ENCODE measurements around the gene AGAP3.

AGAP3 gene

GRCh38 chr7:151167197-151167961 is 81.1 kb downstream of the AGAP3 start, which contains the start of gene GBX1:
Gene GBX1 (minus strand): TSS chr7:151167694. CDS start chr7:151167548, 146 bp downstream.
- DNase-seq (ENCODE audit: low spot score): no peak

GRCh38 chr7:151168003-151168786 is 81.9 kb downstream of the AGAP3 start:
- DNase-seq (ENCODE audit: low spot score): peak; percentile 51

DNA sequence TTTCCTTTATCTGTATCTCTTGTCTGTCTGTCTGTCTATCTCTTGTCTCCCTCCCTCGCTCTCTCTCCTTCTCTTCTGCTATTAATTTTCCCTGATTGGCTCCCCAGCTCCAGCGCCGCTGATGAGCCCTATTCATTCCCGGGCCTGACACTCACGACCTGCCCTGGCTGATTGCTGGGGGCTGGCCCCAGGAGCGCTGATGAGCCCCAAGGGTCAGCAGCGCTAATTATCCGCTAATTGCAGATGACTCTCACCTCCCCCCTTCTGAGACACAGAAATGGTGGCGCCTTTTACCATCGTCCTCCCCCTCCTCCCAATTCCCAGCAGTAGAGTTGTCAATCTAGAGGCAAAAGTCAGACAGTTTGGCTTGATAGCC is 82.5 kb downstream of the AGAP3 start:
- DNase-seq (ENCODE audit: low spot score): no peak

DNA sequence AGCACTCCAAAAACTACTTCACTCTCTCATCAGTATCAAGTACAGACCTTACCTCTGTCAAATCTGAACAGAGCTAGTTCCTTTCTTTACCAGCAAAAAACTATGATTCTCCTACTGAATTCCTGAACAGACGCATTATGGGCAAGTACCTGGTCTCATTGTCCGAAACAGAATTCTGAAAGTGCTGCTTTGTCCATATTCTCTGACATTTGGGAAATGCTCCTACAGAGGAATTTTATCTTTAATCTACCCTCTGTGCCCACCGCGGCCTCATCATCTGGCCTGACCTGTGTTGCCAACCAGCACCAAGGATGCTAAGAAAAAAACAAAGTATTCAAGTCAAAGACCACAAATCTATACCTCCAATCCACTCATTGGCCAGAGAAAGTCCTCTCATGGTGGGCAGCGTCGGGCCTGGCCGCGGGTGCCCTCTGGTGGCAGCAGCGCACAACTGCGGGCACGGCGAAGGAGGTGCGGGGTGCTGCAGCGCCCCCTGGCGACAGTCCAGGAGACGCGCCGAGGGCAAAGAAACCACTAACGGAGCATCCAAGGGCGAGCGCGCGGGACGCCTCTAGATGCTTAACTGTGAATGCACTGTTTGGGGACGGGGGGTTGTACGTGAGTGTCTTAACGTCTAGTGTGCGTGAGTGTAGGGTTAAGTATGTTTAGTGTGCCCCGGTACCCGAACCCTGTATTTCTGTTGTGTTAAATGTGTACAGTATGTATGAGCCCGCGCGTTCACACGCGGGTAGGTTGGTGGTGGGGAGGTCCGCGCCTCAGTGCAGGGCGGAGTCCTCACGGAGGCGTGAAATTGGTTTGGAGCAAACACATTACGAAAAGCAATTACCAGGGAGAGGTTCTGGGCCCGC is 86.2 kb downstream of the AGAP3 start:
- DNase-seq (ENCODE audit: low spot score): peak; percentile 73

DNA sequence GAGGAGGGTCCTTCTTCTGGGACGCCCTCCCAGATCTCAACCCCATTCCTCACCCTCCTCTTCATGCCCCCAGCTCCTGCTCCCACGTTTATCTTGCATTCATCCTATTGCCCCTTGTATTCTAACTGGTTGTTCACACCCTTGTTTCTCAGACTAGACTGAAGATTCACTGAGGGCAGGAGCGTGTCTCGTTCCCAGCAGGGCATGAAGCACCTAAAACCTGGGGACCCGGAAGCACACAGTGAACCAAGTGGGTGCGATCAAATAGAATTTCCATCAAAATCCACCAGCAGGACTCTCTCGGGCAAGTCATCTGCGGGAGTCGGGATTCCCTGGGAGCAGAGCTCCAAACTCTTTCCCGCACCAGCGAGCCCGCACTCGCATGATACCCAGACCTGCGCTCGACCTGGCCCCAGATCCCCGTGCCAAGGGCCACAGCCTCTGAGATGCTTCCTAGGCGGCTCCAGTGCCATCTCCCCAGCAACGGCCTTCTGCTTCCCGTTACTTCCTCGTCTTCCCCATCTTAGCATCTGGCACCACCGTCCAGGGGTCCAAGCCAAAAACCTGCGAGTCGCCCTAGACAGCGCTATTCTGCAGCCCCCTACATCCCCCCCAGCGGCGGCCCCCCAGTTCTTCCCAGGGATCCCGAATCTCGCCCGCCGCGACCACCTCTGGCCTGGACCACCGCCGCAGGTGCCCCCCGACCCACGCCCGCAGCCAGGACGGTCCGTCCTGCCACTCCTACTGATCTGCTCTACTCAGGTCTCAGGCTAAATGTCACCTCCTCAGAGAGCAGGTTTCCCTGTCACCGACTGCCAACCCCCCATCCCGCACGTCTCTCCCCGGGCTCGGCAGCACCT is 87.3 kb downstream of the AGAP3 start:
- no peak for DNase-seq (ENCODE audit: low spot score)

- DNase-seq (ENCODE audit: low spot score): no peak
Observed at GRCh38 chr7:151174246-151175046, 88.2 kb downstream of the AGAP3 start.

DNA sequence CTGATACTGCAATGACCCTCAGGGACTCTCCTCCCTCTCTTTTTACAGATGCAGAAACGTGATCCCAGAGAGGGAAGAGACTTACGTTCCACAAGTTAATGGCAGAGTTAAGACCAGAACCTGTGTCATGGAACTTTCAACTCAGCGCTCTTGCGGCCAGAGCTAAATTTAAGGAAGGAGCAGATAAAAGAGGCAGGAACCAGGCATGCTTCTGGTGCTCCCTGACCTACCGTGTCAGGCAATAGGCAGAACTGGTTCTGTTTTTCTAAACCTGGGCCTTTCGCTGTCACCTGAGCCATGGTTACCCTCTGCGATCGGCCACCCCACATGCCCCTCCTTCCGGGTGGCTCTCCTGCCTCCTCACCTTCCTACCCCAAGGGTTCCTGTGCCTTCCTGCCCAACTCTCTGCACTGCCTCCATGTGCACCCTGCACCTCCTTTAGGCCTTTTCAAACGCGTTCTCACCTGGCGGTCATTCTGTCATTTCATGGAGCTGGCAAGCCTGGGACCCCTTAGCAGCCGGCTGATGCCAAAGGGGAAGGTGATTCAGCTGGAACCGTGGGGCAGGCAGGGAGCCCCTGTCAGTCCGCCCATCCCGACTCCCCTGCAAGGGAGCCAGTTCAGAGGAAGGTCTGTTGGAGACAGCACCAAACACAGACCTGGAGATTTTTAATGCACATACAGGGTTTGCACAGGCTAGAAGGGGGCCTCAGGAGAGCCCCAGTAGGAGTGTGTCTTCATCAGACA is 88.9 kb downstream of the AGAP3 start:
- no peak for DNase-seq (ENCODE audit: low spot score)

DNA sequence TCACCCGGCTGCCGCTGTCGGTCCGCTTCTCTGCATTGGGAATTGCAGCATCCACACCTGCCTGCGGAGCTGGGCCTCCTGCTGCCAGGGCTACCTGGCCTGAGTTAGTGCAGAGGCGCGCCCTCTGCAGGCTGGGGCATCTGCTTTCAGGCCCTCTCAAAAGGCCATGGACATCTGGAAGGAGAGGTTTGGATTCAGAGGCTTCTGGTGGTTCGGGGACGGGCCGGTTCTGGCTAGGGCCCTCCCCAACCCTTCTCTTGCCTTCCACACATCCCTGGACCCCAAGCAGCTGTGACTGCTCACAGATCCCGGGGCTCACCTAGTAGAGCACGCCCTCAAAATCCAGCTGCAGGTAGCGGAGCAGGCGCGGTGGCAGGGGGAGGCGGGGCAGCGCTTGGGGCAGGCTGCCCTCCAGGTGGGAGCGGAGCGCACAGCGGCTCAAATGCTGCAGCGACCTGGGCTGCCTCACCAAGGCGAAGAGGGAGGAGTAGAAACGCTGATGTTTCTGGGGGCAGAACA is 89.6 kb downstream of the AGAP3 start:
- DNase-seq (ENCODE audit: low spot score): no peak

GRCh38 chr7:151176401-151176800 is 90.1 kb downstream of the AGAP3 start:
- no peak for DNase-seq (ENCODE audit: low spot score)

GRCh38 chr7:151177310-151177709 is 91.0 kb downstream of the AGAP3 start:
- no peak for DNase-seq (ENCODE audit: low spot score)

GRCh38 chr7:151178236-151178635 is 92.0 kb downstream of the AGAP3 start:
- no peak for DNase-seq (ENCODE audit: low spot score)

DNA sequence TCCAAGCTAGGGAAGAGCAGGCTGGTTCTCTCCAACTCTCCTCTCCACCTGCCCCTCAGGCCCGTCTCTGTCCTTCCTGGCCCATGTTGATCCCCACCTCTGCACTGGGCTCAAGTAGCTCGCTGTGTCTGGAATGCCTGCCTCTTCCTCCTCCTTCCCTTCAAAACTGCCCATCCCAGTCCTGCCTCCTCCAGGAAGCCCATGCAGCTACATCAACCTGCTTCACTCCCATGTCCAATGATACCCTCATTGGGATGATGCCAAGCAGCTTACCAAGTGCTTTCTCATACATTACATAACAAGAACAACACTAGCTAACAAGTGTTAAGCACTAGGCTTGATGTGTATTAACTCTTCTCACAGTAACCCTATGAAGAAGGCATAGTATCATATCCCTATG is 92.6 kb downstream of the AGAP3 start:
- no peak for DNase-seq (ENCODE audit: low spot score)

DNA sequence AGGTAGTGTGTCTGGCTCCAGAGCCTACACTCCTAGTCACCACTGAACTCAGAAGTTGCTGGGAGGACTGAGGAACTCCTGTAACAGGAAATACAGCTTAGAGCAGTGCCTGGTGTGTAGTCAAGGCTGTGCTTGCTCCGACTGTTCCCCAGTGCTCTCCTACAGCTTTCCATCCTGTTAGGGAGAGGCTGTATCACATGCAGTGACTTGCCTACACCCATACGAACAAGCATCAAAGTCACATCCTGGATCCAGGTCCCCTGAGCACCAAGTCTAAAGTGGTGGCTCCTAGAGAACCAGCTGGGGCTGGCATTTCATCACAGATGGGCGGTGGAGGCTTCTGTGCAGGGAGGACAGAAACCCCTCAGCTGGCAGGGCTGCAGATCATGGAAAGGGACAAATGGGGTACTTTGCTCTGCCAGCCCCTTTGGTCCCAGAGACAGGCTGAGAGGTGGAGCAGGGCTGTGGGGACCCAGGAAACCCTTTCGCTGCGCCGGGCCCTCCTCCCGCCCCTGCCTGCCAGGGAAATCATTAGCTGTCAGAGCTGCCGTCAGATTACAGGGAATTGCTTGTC is 93.1 kb downstream of the AGAP3 start:
- DNase-seq (ENCODE audit: low spot score): no peak

- no peak for DNase-seq (ENCODE audit: low spot score)
Observed at GRCh38 chr7:151179946-151180345, 93.7 kb downstream of the AGAP3 start.

- DNase-seq (ENCODE audit: low spot score): no peak
Observed at GRCh38 chr7:151181011-151181431, 94.7 kb downstream of the AGAP3 start.

GRCh38 chr7:151185762-151186639 is 99.7 kb downstream of the AGAP3 start:
- no peak for DNase-seq (ENCODE audit: low spot score)

DNA sequence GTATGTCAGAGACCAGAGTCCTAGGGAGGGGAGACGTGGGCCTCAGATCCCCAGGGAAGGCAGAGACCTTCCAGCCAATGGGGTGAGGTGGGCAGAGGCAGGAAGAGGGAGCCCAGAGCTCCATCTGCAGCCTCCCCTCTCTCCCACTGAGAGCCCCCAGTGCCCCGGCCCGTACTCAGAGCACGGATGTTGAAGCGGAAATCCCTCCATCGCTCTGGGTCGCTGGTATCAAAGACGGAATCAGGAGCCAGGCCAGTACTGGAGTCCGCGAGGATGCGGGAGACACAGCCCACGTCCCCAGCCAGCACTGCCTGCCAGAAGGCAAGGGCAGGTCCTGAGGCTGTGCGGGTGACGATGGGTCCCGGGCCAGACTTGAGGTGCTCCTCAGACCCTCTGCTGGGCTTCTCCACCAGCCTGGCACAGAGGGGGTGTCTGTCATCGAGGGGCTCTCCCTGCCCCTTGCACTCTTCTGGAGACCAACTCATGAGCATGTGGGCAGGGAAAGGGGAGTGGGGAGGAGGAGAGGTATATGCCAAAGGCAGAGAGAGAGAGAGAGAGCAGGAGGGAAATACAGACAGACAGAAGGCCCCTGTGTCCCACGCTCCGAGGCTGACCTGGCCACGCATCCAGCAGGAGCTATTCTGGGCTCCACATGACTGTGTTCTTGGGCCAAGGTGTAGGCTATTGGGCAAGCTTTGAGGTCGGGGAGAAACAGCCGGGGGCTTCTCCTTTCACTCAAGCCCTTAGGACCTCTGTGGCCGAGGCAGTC is 100.5 kb downstream of the AGAP3 start, which contains the start of gene ASB10:
TSS of gene ASB10 (minus strand) at position 611 of the 769 bp plus-strand sequence. CDS start at position 491, 120 bp downstream.
- DNase-seq (ENCODE audit: low spot score): no peak

Measured in CD4-positive, alpha-beta T cell treated with Interleukin-15 for 4 hours (primary cell).